Smooth muscle cell (in vitro differentiated cells): Measurements from ENCODE around the gene PLCH1. TPM values are rescaled to one million over a fixed set of nuclear protein-coding genes. Genes with fewer than 3 reads are reported as not detected.

ENCODE experiments used
- DNase-seq: peaks from one replicate; lab custom pipeline; 2025; ENCODE audit not compliant: unreplicated experiment; lab: John Stamatoyannopoulos, UW
- H2AFZ ChIP-seq: fragments of 200-600 bp; sonication (generic); 2 replicates; pipeline ENCODE4 v1.6.0; 2016; ENCODE audit warnings: antibody characterized with exemption, low read depth, mild to moderate bottlenecking
- H3F3A ChIP-seq: fragments of 200-600 bp; sonication (generic); 2 replicates; pipeline ENCODE4 v1.6.0; 2017; ENCODE audit warnings: antibody characterized with exemption, low read depth
- H3K27ac ChIP-seq: fragments of 200-600 bp; sonication (generic); 2 replicates; pipeline ENCODE4 v1.5.1; 2016; ENCODE audit warnings: low read depth, mild to moderate bottlenecking
- H3K27me3 ChIP-seq: fragments of 200-600 bp; sonication (generic); 2 replicates; pipeline ENCODE4 v1.6.1; 2016; ENCODE audit warnings: low read depth, mild to moderate bottlenecking
- H3K36me3 ChIP-seq: fragments of 200-600 bp; sonication (generic); 2 replicates; pipeline ENCODE4 v1.5.1; 2016; ENCODE audit warnings: low read depth
- H3K4me1 ChIP-seq: fragments of 200-600 bp; sonication (generic); 2 replicates; pipeline ENCODE4 v1.5.1; 2016; ENCODE audit warnings: low read depth
- H3K4me2 ChIP-seq: fragments of 200-600 bp; sonication (generic); 2 replicates; pipeline ENCODE4 v1.6.0; 2016; ENCODE audit warnings: mild to moderate bottlenecking
- H3K4me3 ChIP-seq: fragments of 200-600 bp; sonication (generic); 2 replicates; pipeline ENCODE4 v1.5.1; 2016; ENCODE audit warnings: mild to moderate bottlenecking
- H3K79me2 ChIP-seq: fragments of 200-600 bp; sonication (generic); 2 replicates; pipeline ENCODE4 v1.6.0; 2016; ENCODE audit warnings: low read depth, mild to moderate bottlenecking
- H3K9ac ChIP-seq: fragments of 200-600 bp; sonication (generic); 2 replicates; pipeline ENCODE4 v1.6.0; 2016; ENCODE audit warnings: low read depth
- H3K9me3 ChIP-seq: fragments of 200-600 bp; sonication (generic); replicated peaks from 2 replicates; pipeline ENCODE4 v1.5.1; 2016; ENCODE audit warnings: low read depth
- H4K20me1 ChIP-seq: fragments of 200-600 bp; sonication (generic); 2 replicates; pipeline ENCODE4 v1.6.0; 2016; ENCODE audit warnings: low read depth
- WGBS: methylation state at CpG from one replicate; pipeline ENCODE4 v1.1.7; 2016; ENCODE audit warnings: low lambda C conversion rate; 5-methylcytosine and 5-hydroxymethylcytosine counted together
- polyA plus RNA-seq: library from polyadenylated mRNA; unstranded; fragments of >200 nt; fragmentation: Nextera tagmentation; extraction: Ambion mirVana; gene quantifications from 2 replicates; pipeline ENCODE4 v1.2.1, GENCODE V29; 2016
- total RNA-seq: library from RNA; depleted of rRNA; stranded (reverse); fragments of >200 nt; gene quantifications from 2 replicates; pipeline ENCODE4 v1.2.3, GENCODE V29; 2014
- TF ChIP-seq, protein P1 (sequence below): fragments of 200-600 bp; sonication (generic); IDR thresholded peaks from 2 replicates; pipeline ENCODE4 v1.5.1; 2017; ENCODE audit warnings: borderline replicate concordance, mild to moderate bottlenecking, antibody characterized with exemption; ENCODE audit not compliant: insufficient read depth, poor library complexity, severe bottlenecking

The PLCH1 gene
- total and polyA plus RNA-seq, 2 experiments from 2014 or later = 0.36 TPM; not detected in 1

DNA sequence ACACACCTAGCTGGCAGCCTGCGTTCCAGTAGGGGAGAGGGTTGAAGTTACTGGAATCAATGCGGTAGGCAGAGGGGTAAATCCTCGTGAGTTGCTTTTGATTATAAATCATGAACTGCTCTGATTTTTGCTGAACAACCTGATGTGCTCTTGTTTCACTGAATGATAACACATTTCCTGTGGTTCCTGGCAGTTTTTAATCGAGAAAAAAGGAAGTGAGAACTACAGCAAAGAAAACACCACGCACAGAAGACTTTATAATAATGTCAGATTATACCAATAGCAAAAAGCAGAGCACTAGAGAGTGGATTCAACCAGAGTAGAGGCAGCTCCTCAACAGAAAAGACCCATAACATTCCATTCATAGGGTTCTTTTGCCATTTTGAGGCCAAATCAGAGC lies 250.5 kb downstream of the PLCH1 start:
- Histone ChIP-seq H3K9ac (no peak overlapping the region), H3K36me3 (no peaks in the 10 kb centered on the region), H3K4me2 (no peak overlapping the region), H3K79me2 (no peaks in the 10 kb centered on the region), H3K9me3 (no peaks in the 10 kb centered on the region), H2AFZ (no peak overlapping the region), H3K4me1 (no peaks in the 10 kb centered on the region), H3K27ac (no peak overlapping the region), H3K4me3 (no peak overlapping the region), H3F3A (no peaks in the 10 kb centered on the region), H4K20me1 (no peaks in the 10 kb centered on the region), H3K27me3 (no peaks in the 10 kb centered on the region)
- no peak for DNase-seq
- TF ChIP-seq, protein P1, sequence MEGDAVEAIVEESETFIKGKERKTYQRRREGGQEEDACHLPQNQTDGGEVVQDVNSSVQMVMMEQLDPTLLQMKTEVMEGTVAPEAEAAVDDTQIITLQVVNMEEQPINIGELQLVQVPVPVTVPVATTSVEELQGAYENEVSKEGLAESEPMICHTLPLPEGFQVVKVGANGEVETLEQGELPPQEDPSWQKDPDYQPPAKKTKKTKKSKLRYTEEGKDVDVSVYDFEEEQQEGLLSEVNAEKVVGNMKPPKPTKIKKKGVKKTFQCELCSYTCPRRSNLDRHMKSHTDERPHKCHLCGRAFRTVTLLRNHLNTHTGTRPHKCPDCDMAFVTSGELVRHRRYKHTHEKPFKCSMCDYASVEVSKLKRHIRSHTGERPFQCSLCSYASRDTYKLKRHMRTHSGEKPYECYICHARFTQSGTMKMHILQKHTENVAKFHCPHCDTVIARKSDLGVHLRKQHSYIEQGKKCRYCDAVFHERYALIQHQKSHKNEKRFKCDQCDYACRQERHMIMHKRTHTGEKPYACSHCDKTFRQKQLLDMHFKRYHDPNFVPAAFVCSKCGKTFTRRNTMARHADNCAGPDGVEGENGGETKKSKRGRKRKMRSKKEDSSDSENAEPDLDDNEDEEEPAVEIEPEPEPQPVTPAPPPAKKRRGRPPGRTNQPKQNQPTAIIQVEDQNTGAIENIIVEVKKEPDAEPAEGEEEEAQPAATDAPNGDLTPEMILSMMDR = no peak
- WGBS = 92% methylated on average over 5 of the region's 5 CpGs

DNA sequence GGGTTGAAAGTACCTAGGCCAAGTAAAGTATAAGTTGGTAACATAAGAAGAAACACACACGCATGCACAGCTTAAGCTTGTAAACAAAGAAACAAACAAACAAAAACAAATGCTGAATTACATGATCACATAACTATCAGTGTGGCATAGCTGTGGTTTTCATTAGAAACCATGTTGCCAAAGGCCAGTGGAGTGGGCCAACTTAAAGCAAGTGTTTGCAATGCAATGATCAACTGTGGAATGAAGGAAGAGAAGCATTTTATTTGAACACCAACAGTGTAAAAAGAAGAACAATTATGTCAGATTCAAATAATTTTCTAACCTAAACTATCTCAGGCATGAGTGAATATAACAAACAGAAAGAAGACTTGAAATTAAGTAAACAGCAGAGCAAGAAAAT lies 252.0 kb downstream of the PLCH1 start:
- no peaks in the 10 kb centered on the region for H3K79me2 ChIP-seq
- TF ChIP-seq, protein P1 = no peak

DNA sequence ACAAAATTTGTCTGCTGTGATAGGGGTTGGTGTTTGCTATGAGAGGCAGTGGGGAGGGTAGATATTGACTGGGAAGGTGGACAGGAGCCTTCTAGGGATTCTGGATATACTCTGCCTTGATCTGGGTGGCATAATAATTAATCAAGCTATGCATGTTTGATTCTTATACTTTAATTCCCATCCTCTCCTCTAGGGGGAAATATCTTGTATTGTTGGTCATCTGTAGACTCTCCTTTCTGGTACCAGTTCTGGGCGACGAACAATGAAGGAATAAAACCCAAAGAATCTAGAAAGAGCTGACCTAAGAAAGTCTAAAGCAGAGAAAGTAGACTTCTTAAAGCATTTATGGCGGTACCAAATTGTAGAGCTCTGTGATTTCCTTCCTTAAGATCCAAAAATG lies 253.2 kb downstream of the PLCH1 start:
- no peak overlapping the region for H3K27ac ChIP-seq
- no peak overlapping the region for H2AFZ ChIP-seq
- no peaks in the 10 kb centered on the region for H3K4me1 ChIP-seq
- no peaks in the 10 kb centered on the region for H3K9me3 ChIP-seq
- no peaks in the 10 kb centered on the region for H3K79me2 ChIP-seq
- H3K27me3 ChIP-seq = no peaks in the 10 kb centered on the region
- no peak for DNase-seq
- H3K36me3 ChIP-seq = no peaks in the 10 kb centered on the region
- H3K4me2 ChIP-seq = no peak overlapping the region
- no peak overlapping the region for H3K4me3 ChIP-seq
- no peaks in the 10 kb centered on the region for H3F3A ChIP-seq
- no peaks in the 10 kb centered on the region for H4K20me1 ChIP-seq
- TF ChIP-seq, protein P1 = peak; percentile 9
- H3K9ac ChIP-seq = no peak overlapping the region
- 93% methylated on average over 3 of the region's 3 CpGs for WGBS

More for the DNA sequence above, 252.0 kb downstream of the PLCH1 start:
- Histone ChIP-seq H3K4me1 (no peaks in the 10 kb centered on the region), H3K4me2 (no peak overlapping the region), H3F3A (no peaks in the 10 kb centered on the region), H4K20me1 (no peaks in the 10 kb centered on the region), H3K27me3 (no peaks in the 10 kb centered on the region), H3K9me3 (no peaks in the 10 kb centered on the region), H3K27ac (no peak overlapping the region), H3K9ac (no peak overlapping the region), H2AFZ (no peak overlapping the region), H3K4me3 (no peak overlapping the region), H3K36me3 (no peaks in the 10 kb centered on the region)
- DNase-seq = no peak
- WGBS = 100% methylated on average over 1 of the region's 1 CpG

DNA sequence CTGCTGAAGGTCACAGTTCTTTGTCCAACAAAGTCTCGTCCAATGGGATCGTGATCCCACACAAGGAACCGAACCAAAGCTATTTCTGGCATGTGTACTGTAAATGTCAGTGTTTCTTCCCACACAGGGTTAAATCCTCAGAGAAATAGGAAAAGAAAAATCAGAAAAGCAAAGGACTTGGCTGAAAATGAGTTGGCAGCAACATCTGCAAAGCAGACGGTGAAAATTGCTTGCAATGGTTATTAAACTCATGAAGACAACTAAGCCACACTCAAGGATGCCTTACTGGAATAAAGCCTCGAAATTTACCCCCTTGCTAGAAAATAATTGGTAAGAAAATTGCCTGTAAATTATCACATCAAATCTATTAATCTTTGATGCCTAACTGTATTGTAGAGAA lies 256.2 kb downstream of the PLCH1 start:
- no peak overlapping the region for H3K4me2 ChIP-seq
- no peak overlapping the region for H3K4me3 ChIP-seq
- no peak overlapping the region for H3K9ac ChIP-seq
- no peaks in the 10 kb centered on the region for H3K4me1 ChIP-seq
- WGBS = 83% methylated on average over 5 of the region's 5 CpGs
- no peak overlapping the region for H2AFZ ChIP-seq
- H3K27me3 ChIP-seq = no peaks in the 10 kb centered on the region
- no peaks in the 10 kb centered on the region for H4K20me1 ChIP-seq
- no peaks in the 10 kb centered on the region for H3K79me2 ChIP-seq
- TF ChIP-seq, protein P1 = no peak
- no peak for DNase-seq
- H3K9me3 ChIP-seq = no peaks in the 10 kb centered on the region
- H3K27ac ChIP-seq = no peak overlapping the region
- no peaks in the 10 kb centered on the region for H3F3A ChIP-seq
- no peaks in the 10 kb centered on the region for H3K36me3 ChIP-seq
